ENCODE data around the gene LSM5. TPM values are rescaled to one million over a fixed set of nuclear protein-coding genes. Genes with fewer than 3 reads are reported as not detected.
A peak's percentile ranks its signal among the peaks of the same experiment; 100 is the strongest.

The LSM5 gene
- total and polyA plus RNA-seq, 12 donors, result 10.6 to 83.8 (median 44.9) TPM

- Histone ChIP-seq H3K4me1 (replicated peaks in 1 of 2) (peaks cover 0 to 8% of the 10 kb centered on the region in 2 donors), H3K27me3 (no peaks in the 10 kb centered on the region), H3K27ac (peak overlapping the region in 1 of 5 donors; percentile 14), H3K9me3 (replicated peaks in 1 of 3) (no peaks in the 10 kb centered on the region), H3K4me3 (no peak overlapping the region), H3K36me3 (replicated peaks in 1 of 2) (no peaks in the 10 kb centered on the region)
- peak in 2 of 7 donors; percentile 12 to 22 for DNase-seq
- WGBS, 4 donors, result 16 to 32% (median 25%) methylated on average over 3 of the region's 3 CpGs
- TF ChIP-seq POLR2A (IDR thresholded peaks at IDR 0.05) (no peak), CTCF (IDR thresholded peaks at IDR 0.05) (no peak)
- intact Hi-C loops (cut with DNase I), result no loop called here
Observed at GRCh38 chr7:32481921-32482320, 8.3 kb downstream of the LSM5 start.

DNA sequence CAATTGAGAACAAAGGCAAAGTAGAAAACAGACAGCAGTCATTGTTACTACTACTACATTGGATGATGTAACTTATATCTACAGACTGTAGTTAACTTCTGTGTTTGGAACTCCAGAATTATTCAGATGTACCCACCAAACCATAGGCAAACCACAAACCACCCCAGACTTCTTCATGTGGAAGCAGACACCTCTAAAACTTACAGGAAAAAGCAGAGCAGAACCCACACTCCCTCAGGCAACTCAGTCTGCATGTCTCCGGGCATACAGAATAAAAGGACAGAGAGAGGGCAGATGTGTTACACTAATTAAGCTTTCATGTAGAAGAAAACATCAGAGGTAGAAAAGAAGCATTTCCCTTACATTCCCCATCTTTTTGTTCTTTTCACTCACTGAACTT, 9.0 kb downstream of the LSM5 start:
- TF ChIP-seq POLR2A (IDR thresholded peaks at IDR 0.05), result no peak
- TF ChIP-seq CTCF (IDR thresholded peaks at IDR 0.05), result no peak
- no peak overlapping the region for H3K4me3 ChIP-seq
- intact Hi-C loops (cut with DNase I), result no loop called here

GRCh38 chr7:32479574-32480200, 10.5 kb downstream of the LSM5 start:
- no peaks in the 10 kb centered on the region for H3K9me3 ChIP-seq (replicated peaks in 1 of 3)
- H3K36me3 ChIP-seq (replicated peaks in 1 of 2), result no peaks in the 10 kb centered on the region
- no peaks in the 10 kb centered on the region for H3K27me3 ChIP-seq
- no peak overlapping the region for H3K4me3 ChIP-seq
- intact Hi-C loops (cut with DNase I), result loop anchor here (10.0 kb wide), 1 partner anchor 265 kb away; no protein-coding TSS in a partner anchor
- DNase-seq, result peak in 2 of 7 donors; percentile 31 to 40
- TF ChIP-seq POLR2A (IDR thresholded peaks at IDR 0.05), result no peak
- peak; percentile 55 to 76 (median 68) for TF ChIP-seq CTCF (IDR thresholded peaks at IDR 0.05)
- WGBS, 4 donors, result 58 to 85% (median 81%) methylated on average over 1 to 2 of the region's 2 CpGs
- peaks cover 0 to 8% of the 10 kb centered on the region in 2 donors for H3K4me1 ChIP-seq (replicated peaks in 1 of 2)
- H3K27ac ChIP-seq, result no peak overlapping the region

More for the DNA sequence above, 9.0 kb downstream of the LSM5 start:
- no peaks in the 10 kb centered on the region for H3K9me3 ChIP-seq (replicated peaks in 1 of 3)
- DNase-seq, result no peak
- H3K36me3 ChIP-seq (replicated peaks in 1 of 2), result no peaks in the 10 kb centered on the region
- H3K4me1 ChIP-seq (replicated peaks in 1 of 2), result peaks cover 0 to 8% of the 10 kb centered on the region in 2 donors
- no peaks in the 10 kb centered on the region for H3K27me3 ChIP-seq
- WGBS, 4 donors, result 56 to 71% (median 67%) methylated on average over 1 of the region's 1 CpG
- peak overlapping the region in 1 of 5 donors; percentile 14 for H3K27ac ChIP-seq

GRCh38 chr7:32477649-32477980, 12.6 kb downstream of the LSM5 start:
- Histone ChIP-seq H3K27ac (no peak overlapping the region), H3K36me3 (replicated peaks in 1 of 2) (no peaks in the 10 kb centered on the region), H3K4me3 (no peak overlapping the region), H3K4me1 (replicated peaks in 1 of 2) (peaks cover 0 to 8% of the 10 kb centered on the region in 2 donors), H3K27me3 (no peaks in the 10 kb centered on the region), H3K9me3 (replicated peaks in 1 of 3) (no peaks in the 10 kb centered on the region)
- WGBS, 4 donors, result 89 to 100% (median 95%) methylated on average over 1 of the region's 1 CpG
- no peak for DNase-seq
- TF ChIP-seq POLR2A (IDR thresholded peaks at IDR 0.05) (no peak), CTCF (IDR thresholded peaks at IDR 0.05) (no peak)
- intact Hi-C loops (cut with DNase I), result loop anchor here (10.0 kb wide), 1 partner anchor 263 kb away; no protein-coding TSS in a partner anchor
